Measurements from ENCODE around the gene NOS3. TPM values are rescaled to one million over a fixed set of nuclear protein-coding genes. Genes with fewer than 3 reads are reported as not detected.

NOS3 gene
- total RNA-seq, 3 donors from 2014 or later (not counting 1 experiment from before 2014, with no cell fraction given), result 2.6 to 5.9 (median 3.8) TPM

DNA sequence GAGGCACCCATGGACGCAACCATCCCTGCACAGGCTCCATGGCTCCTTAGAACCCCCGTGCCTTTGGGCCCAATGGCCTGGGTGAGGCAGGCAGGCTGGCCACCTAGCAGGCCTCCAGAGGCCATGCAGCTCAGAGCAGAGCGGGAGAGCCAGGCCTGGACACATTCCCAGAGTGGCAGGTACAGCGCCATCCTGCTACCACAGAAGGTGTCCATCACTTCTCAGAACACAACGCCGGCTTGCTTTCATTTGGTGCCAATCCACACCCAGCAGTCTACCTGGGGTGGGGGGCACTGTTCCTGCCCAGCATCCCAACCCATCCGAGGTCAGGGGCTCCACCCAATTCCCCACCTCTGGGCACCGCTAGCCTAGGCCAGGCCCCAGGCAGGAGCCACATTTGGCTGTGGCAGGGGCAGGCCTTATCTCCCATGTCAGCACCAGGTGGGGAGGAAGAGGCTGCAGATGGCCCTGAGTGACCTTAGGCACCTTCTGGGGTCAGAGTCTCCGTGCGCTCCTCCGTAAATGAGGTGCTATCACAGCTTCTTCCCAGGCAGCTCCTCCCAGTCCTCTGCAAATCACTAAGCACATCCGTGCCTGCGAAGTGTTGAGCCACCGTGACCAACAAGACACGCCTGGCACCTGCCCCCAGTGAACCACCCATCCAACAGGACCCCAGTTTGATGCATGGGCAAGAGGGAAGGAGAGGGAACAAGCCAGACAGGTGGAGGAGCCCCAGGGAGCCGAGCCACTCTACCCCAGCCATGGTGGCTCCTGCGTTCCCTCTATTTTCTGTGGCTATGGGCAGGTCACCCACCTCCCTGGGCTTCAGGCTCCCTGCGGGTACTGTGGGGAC, 26.9 kb upstream of the NOS3 start:
- no peak for ATAC-seq
- DNase-seq, result no peak

GRCh38 chr7:150964593-150965111, 26.2 kb upstream of the NOS3 start:
- ATAC-seq, result no peak
- 45% methylated on average over 16 of the region's 16 CpGs for WGBS (ENCODE audit: insufficient coverage)

More for the DNA sequence above, 26.9 kb upstream of the NOS3 start:
- Mint-ChIP-seq H3K27me3 (ENCODE audit: low read depth in 2 of 2) (peaks cover 36 to 41% of the 10 kb centered on the region in 2 donors), H3K4me1 (peaks cover 0 to 9% of the 10 kb centered on the region in 2 donors), H3K4me3 (no peak overlapping the region), H3K9me3 (no peaks in the 10 kb centered on the region), H3K27ac (no peak overlapping the region), H3K36me3 (no peaks in the 10 kb centered on the region)
- Histone ChIP-seq H3K27ac (ENCODE audit: low read length) (no peak overlapping the region), H3K9me3 (ENCODE audit: control insufficient read depth, insufficient read depth, low read length) (no peaks in the 10 kb centered on the region), H3K27me3 (ENCODE audit: control insufficient read depth, insufficient read depth, low read length) (peaks cover 9% of the 10 kb centered on the region), H3K4me3 (ENCODE audit: low read length) (no peak overlapping the region), H3K4me1 (ENCODE audit: control insufficient read depth, insufficient read depth, low read length) (peaks cover 4% of the 10 kb centered on the region), H3K36me3 (ENCODE audit: control insufficient read depth, insufficient read depth, low read length) (no peaks in the 10 kb centered on the region)
- TF ChIP-seq, protein P1, sequence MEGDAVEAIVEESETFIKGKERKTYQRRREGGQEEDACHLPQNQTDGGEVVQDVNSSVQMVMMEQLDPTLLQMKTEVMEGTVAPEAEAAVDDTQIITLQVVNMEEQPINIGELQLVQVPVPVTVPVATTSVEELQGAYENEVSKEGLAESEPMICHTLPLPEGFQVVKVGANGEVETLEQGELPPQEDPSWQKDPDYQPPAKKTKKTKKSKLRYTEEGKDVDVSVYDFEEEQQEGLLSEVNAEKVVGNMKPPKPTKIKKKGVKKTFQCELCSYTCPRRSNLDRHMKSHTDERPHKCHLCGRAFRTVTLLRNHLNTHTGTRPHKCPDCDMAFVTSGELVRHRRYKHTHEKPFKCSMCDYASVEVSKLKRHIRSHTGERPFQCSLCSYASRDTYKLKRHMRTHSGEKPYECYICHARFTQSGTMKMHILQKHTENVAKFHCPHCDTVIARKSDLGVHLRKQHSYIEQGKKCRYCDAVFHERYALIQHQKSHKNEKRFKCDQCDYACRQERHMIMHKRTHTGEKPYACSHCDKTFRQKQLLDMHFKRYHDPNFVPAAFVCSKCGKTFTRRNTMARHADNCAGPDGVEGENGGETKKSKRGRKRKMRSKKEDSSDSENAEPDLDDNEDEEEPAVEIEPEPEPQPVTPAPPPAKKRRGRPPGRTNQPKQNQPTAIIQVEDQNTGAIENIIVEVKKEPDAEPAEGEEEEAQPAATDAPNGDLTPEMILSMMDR (IDR thresholded peaks at IDR 0.05), result no peak
- intact Hi-C loops (cut with micrococcal nuclease), result loop anchor here (1.0 to 5.0 kb wide), 2 partner anchors 53 to 147 kb away; no protein-coding TSS in a partner anchor
- 79% methylated on average over 18 of the region's 18 CpGs for WGBS (ENCODE audit: insufficient coverage)

DNA sequence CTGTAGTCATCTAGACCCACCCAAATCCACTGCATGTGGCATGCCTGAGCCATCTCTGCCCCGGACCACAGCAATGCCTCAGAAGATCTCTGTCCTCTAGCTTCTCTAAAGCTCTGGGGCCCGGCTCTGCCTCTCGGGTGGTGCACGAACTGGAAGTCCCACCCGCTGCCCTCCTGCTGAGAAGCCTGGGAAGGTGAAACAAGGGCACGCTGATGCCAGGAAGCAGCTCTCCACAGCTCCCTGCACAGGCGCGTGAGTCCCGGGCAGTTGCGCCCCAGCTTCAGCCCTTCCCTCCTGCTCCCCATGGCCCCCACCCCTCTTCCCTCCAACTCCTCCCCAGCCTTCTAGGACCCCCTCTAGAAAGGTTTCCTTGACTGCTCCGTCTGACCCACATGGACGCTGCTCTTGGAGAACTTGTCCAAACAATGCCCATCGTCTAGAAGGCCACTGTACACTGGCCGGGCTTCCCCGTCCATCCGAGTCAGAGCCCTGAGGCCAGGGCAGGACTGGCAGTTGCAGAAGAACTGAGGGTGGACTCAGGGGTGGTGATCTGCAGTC, 25.5 kb upstream of the NOS3 start:
- no peak overlapping the region for H3K4me3 Mint-ChIP-seq
- peaks cover 30 to 32% of the 10 kb centered on the region in 2 donors for H3K27me3 Mint-ChIP-seq (ENCODE audit: low read depth in 2 of 2)
- TF ChIP-seq, protein P1 (IDR thresholded peaks at IDR 0.05), result no peak
- H3K27me3 ChIP-seq (ENCODE audit: control insufficient read depth, insufficient read depth, low read length), result peaks cover 9% of the 10 kb centered on the region
- WGBS (ENCODE audit: insufficient coverage), result 81% methylated on average over 16 of the region's 16 CpGs
- no peak overlapping the region for H3K27ac Mint-ChIP-seq
- H3K9me3 ChIP-seq (ENCODE audit: control insufficient read depth, insufficient read depth, low read length), result no peaks in the 10 kb centered on the region
- no peak overlapping the region for H3K27ac ChIP-seq (ENCODE audit: low read length)
- H3K36me3 ChIP-seq (ENCODE audit: control insufficient read depth, insufficient read depth, low read length), result no peaks in the 10 kb centered on the region
- H3K4me1 ChIP-seq (ENCODE audit: control insufficient read depth, insufficient read depth, low read length), result peaks cover 4% of the 10 kb centered on the region
- DNase-seq (no peak), ATAC-seq (no peak)
- no peaks in the 10 kb centered on the region for H3K36me3 Mint-ChIP-seq
- peaks cover 0 to 9% of the 10 kb centered on the region in 2 donors for H3K4me1 Mint-ChIP-seq
- intact Hi-C loops (cut with micrococcal nuclease), result no loop called here
- no peaks in the 10 kb centered on the region for H3K9me3 Mint-ChIP-seq
- H3K4me3 ChIP-seq (ENCODE audit: low read length), result no peak overlapping the region

More at GRCh38 chr7:150964593-150965111, 26.2 kb upstream of the NOS3 start:
- Mint-ChIP-seq H3K27me3 (ENCODE audit: low read depth in 2 of 2) (peaks cover 32 to 35% of the 10 kb centered on the region in 2 donors), H3K36me3 (no peaks in the 10 kb centered on the region), H3K9me3 (no peaks in the 10 kb centered on the region), H3K4me3 (no peak overlapping the region), H3K4me1 (peaks cover 0 to 9% of the 10 kb centered on the region in 2 donors), H3K27ac (no peak overlapping the region)
- peaks cover 9% of the 10 kb centered on the region for H3K27me3 ChIP-seq (ENCODE audit: control insufficient read depth, insufficient read depth, low read length)
- intact Hi-C loops (cut with micrococcal nuclease), result loop anchor here (5.0 kb wide), 1 partner anchor 53 kb away; no protein-coding TSS in a partner anchor
- no peak overlapping the region for H3K4me3 ChIP-seq (ENCODE audit: low read length)
- no peaks in the 10 kb centered on the region for H3K9me3 ChIP-seq (ENCODE audit: control insufficient read depth, insufficient read depth, low read length)
- DNase-seq, result no peak
- H3K27ac ChIP-seq (ENCODE audit: low read length), result no peak overlapping the region
- H3K36me3 ChIP-seq (ENCODE audit: control insufficient read depth, insufficient read depth, low read length), result no peaks in the 10 kb centered on the region
- TF ChIP-seq, protein P1 (IDR thresholded peaks at IDR 0.05), result no peak
- peaks cover 4% of the 10 kb centered on the region for H3K4me1 ChIP-seq (ENCODE audit: control insufficient read depth, insufficient read depth, low read length)
